HCT116 (cell line): ENCODE data around the gene CHRNA7. TPM values are rescaled to one million over a fixed set of nuclear protein-coding genes. Genes with fewer than 3 reads are reported as not detected.

Experiments
- ATAC-seq: fragments of 200-7000 bp; cut with Tn5 transposase; 2 replicates; pipeline ENCODE4 v1.9.1; 2020; ENCODE audit warnings: mild to moderate bottlenecking, moderate library complexity
- BruUV-seq: library from RNA; stranded (reverse); fragments of 400-500 nt; replicated peaks from 2 replicates; lab custom pipeline; 2021; lab: Mats Ljungman, UMichigan
- CTCF ChIA-PET: fragments of 300-600 bp; sonication (Branson Sonifier 250); formaldehyde crosslinking; loops from one replicate; lab custom pipeline; 2021; ENCODE audit warnings: antibody characterized with exemption; lab: Charles Lee
- POLR2A ChIA-PET: fragments of 300-600, 350-600 bp; sonication (Branson Sonifier 250); formaldehyde crosslinking; loops from one replicate; lab custom pipeline; 2021; ENCODE audit warnings: antibody characterized with exemption; lab: Charles Lee
- RAD21 ChIA-PET, 2 experiments: fragments of 300-600 bp; sonication (Branson Sonifier 250); formaldehyde crosslinking; loops; one replicate each; lab custom pipeline; 2023; ENCODE audit warnings: low total read pairs in 2 of 2; ENCODE audit not compliant: uncharacterized antibody in 2 of 2, unreplicated experiment in 2 of 2, low non-redundant PET in 1 of 2; lab: Charles Lee
- DNase-seq: peaks from one replicate; pipeline ENCODE4 v3.0.0-alpha.2; 2010; ENCODE audit warnings: low read depth, low spot score
- H2AFZ ChIP-seq: fragments of 200-600 bp; shearing (Covaris generic), sonication (generic); 2 replicates; pipeline ENCODE4 v1.6.1; 2017; ENCODE audit warnings: low read depth, mixed run types, mixed read lengths, antibody characterized with exemption, low read length; ENCODE audit not compliant: poor library complexity, severe bottlenecking
- H3K27ac ChIP-seq: 2 replicates; pipeline ENCODE4 v1.5.1; 2012; ENCODE audit warnings: low read depth, low read length
- H3K27me3 ChIP-seq: fragments of 200-600 bp; sonication (generic); 2 replicates; pipeline ENCODE4 v1.6.1; 2016; ENCODE audit warnings: mixed run types, low read length, mixed read lengths; ENCODE audit not compliant: insufficient read depth
- H3K36me3 ChIP-seq, 2 experiments: fragments of 200-500 bp in 1 of 2; fragments of 200-600 bp in 1 of 2; sonication (Bioruptor generic) in 1 of 2; sonication (generic) in 1 of 2; 2 replicates each; pipeline versions ENCODE4 v1.5.1 to v1.6.1; 2014 to 2016; ENCODE audit warnings: low read length in 2 of 2, inconsistent platforms in 1 of 2, mixed read lengths in 1 of 2, mixed run types in 1 of 2; ENCODE audit not compliant: insufficient read depth in 2 of 2, control insufficient read depth in 1 of 2
- H3K4me1 ChIP-seq, 2 experiments: fragments of 200-600 bp in 1 of 2; sonication (generic) in 1 of 2; 2 replicates each; pipeline versions ENCODE4 v1.5.1 to v1.6.1; 2012 to 2017; ENCODE audit warnings: low read length in 2 of 2, inconsistent platforms in 1 of 2, mild to moderate bottlenecking in 1 of 2, mixed read lengths in 1 of 2, mixed run types in 1 of 2, moderate library complexity in 1 of 2; ENCODE audit not compliant: insufficient read depth in 2 of 2, control insufficient read depth in 1 of 2
- H3K4me2 ChIP-seq: fragments of 200-600 bp; sonication (generic); 2 replicates; pipeline ENCODE4 v1.6.1; 2017; ENCODE audit warnings: mixed run types, low read length, mixed read lengths
- H3K4me3 ChIP-seq, 2 experiments: fragments of 200-600 bp in 1 of 2; sonication (generic) in 1 of 2; replicated peaks in 1 of 2; 2 replicates each; pipeline ENCODE4 v1.5.1; 2011 to 2016; ENCODE audit warnings: low read length in 2 of 2, control low read depth in 1 of 2, low read depth in 1 of 2, mild to moderate bottlenecking in 1 of 2, mixed read lengths in 1 of 2, mixed run types in 1 of 2
- H3K79me2 ChIP-seq: fragments of 200-600 bp; sonication (generic); 2 replicates; pipeline ENCODE4 v1.6.1; 2017; ENCODE audit warnings: mild to moderate bottlenecking, mixed run types, low read length, moderate library complexity, mixed read lengths; ENCODE audit not compliant: insufficient read depth
- H3K9ac ChIP-seq: fragments of 200-600 bp; sonication (generic); 2 replicates; pipeline ENCODE4 v1.6.1; 2016; ENCODE audit warnings: low read length, mixed read lengths
- H3K9me2 ChIP-seq: fragments of 200-600 bp; sonication (generic), shearing (Covaris generic); 2 replicates; pipeline ENCODE4 v1.6.1; 2017; ENCODE audit warnings: mixed run types, mild to moderate bottlenecking, moderate library complexity; ENCODE audit not compliant: insufficient read depth
- H3K9me3 ChIP-seq, 2 experiments: fragments of 200-500 bp in 1 of 2; fragments of 200-600 bp in 1 of 2; sonication (Bioruptor generic) in 1 of 2; sonication (generic) in 1 of 2; 2 replicates each; pipeline ENCODE4 v1.6.1; 2014 to 2017; ENCODE audit warnings: low read length in 2 of 2, mixed read lengths in 2 of 2, inconsistent platforms in 1 of 2, low read depth in 1 of 2, mild to moderate bottlenecking in 1 of 2, mixed run types in 1 of 2, moderate library complexity in 1 of 2; ENCODE audit not compliant: control insufficient read depth in 1 of 2, insufficient read depth in 1 of 2
- H4K20me1 ChIP-seq: fragments of 200-600 bp; sonication (generic), shearing (Covaris generic); 2 replicates; pipeline ENCODE4 v1.6.1; 2017; ENCODE audit warnings: mixed run types, mild to moderate bottlenecking, moderate library complexity; ENCODE audit not compliant: insufficient read depth
- EGR1 ChIP-seq: IDR thresholded peaks from 2 replicates; pipeline ENCODE4 v1.6.1; 2012; ENCODE audit warnings: low read depth
- ELF1 ChIP-seq: IDR thresholded peaks from 2 replicates; pipeline ENCODE4 v1.6.1; 2012; ENCODE audit warnings: low read depth, borderline replicate concordance
- EZH2 ChIP-seq: fragments of 200-600 bp; sonication (generic); IDR thresholded peaks from 2 replicates; pipeline ENCODE4 v1.6.1; 2017; ENCODE audit warnings: antibody characterized with exemption, mixed run types
- FOSL1 ChIP-seq: IDR thresholded peaks from 2 replicates; pipeline ENCODE4 v1.6.1; 2012; ENCODE audit warnings: low read depth
- JUND ChIP-seq: IDR thresholded peaks from 2 replicates; pipeline ENCODE4 v1.6.1; 2012
- POLR2AphosphoS5 ChIP-seq: IDR thresholded peaks from 2 replicates; pipeline ENCODE4 v1.6.1; 2011; ENCODE audit warnings: mild to moderate bottlenecking, low read depth, low read length, moderate library complexity
- REST ChIP-seq: IDR thresholded peaks from 2 replicates; pipeline ENCODE4 v1.6.1; 2012; ENCODE audit warnings: low read depth
- SIN3A ChIP-seq: IDR thresholded peaks from 2 replicates; pipeline ENCODE4 v1.6.1; 2012; ENCODE audit warnings: low read depth
- SP1 ChIP-seq: IDR thresholded peaks from 2 replicates; pipeline ENCODE4 v1.6.1; 2012; ENCODE audit warnings: low read depth
- SRF ChIP-seq: IDR thresholded peaks from 2 replicates; pipeline ENCODE4 v1.6.1; 2012; ENCODE audit warnings: low read depth
- TCF7L2 ChIP-seq: IDR thresholded peaks from 2 replicates; pipeline ENCODE4 v1.7.0; 2011; ENCODE audit warnings: borderline replicate concordance, inconsistent platforms; ENCODE audit not compliant: insufficient read depth, insufficient read length; ENCODE audit errors: extremely low read depth
- YY1 ChIP-seq: IDR thresholded peaks from 2 replicates; pipeline ENCODE4 v1.6.1; 2011; ENCODE audit warnings: low read length, low read depth, moderate library complexity, mild to moderate bottlenecking; ENCODE audit not compliant: insufficient replicate concordance; ENCODE audit errors: extremely low read depth
- intact Hi-C: fragments of 100-400 bp; cut with micrococcal nuclease; formaldehyde crosslinking; loops from 2 replicates; pipeline ENCODE4 v1.10.0; 2022
- total RNA-seq: library from RNA; stranded (reverse); gene quantifications from one replicate; pipeline ENCODE4 v1.2.1, GENCODE V29; 2021; ENCODE audit not compliant: unreplicated experiment

Gene CHRNA7
- total RNA-seq, 1 experiment from 2014 or later = 6.8 TPM

- DNase-seq (no peak), ATAC-seq (no peak)
- RAD21 ChIA-PET = no interaction called here
- Histone ChIP-seq H3K27ac (no peak overlapping the region), H3K79me2 (no peaks in the 10 kb centered on the region), H3K9me3 (no peaks in the 10 kb centered on the region), H4K20me1 (no peaks in the 10 kb centered on the region), H3K27me3 (no peaks in the 10 kb centered on the region), H3K9ac (no peak overlapping the region), H3K4me1 (no peaks in the 10 kb centered on the region), H3K36me3 (no peaks in the 10 kb centered on the region), H3K4me2 (no peak overlapping the region), H3K9me2 (no peaks in the 10 kb centered on the region), H3K4me3 (no peak overlapping the region), H2AFZ (no peak overlapping the region)
- POLR2A ChIA-PET = no interaction called here
- intact Hi-C loops = no loop called here
- no peak for TF ChIP-seq TCF7L2
- TF ChIP-seq JUND = no peak
- TF ChIP-seq EGR1 = no peak
- no peak for TF ChIP-seq SIN3A
- no peak for TF ChIP-seq SP1
- TF ChIP-seq YY1 = no peak
- no peak for TF ChIP-seq EZH2
- no peak for TF ChIP-seq ELF1
- no peak for TF ChIP-seq SRF
- TF ChIP-seq POLR2AphosphoS5 = no peak
- TF ChIP-seq REST = no peak
- TF ChIP-seq FOSL1 = no peak
- CTCF ChIA-PET = no interaction called here
- BruUV-seq = no TSS peak
These were observed 32.6 kb upstream of the CHRNA7 start for GRCh38 chr15:31997711-31998110.
